ENCODE results near the gene FAM13B.
"Not testable (repeated sequence)": the region's sequence is repeated elsewhere in the genome, so short reads cannot be mapped to it uniquely, and the experiment has no call there.

Gene FAM13B

DNA sequence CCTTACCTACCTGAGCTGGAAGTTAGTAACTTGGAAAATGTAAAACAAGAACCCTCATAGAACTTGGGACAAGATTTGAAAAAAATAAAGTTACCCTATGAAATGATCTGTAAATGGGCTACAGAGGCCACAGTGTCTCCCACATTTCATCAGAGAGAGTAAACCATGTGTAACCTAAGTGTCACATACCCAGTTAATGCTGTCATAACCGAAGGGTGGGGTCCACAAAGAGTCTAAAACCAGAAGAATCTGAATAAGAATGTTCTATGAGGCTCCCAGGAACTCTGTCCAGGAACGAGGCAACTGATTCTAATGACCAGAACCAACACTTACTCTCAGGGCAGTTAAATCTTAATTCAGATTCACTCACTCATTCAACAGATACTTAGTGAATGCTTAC is 1.0 kb upstream of the FAM13B start:
- no CpG with 5 or more reads among the region's 2 CpGs for WGBS (ENCODE audit: insufficient coverage, insufficient read length)
- peak overlapping the region; percentile 90; the same call in 1 of the 2 replicates for H3K4me3 ChIP-seq (ENCODE audit: low read length)
- no peaks in the 10 kb centered on the region for H3K9me3 ChIP-seq (ENCODE audit: control insufficient read depth, insufficient read depth, low read length)
- no peaks in the 10 kb centered on the region for H3K36me3 ChIP-seq (ENCODE audit: control insufficient read depth, insufficient read depth, low read length)
- 0 out of 2 replicates have a peak, but pooled peaks cover 1% of the 10 kb centered on the region for H3K4me1 ChIP-seq (ENCODE audit: control insufficient read depth, insufficient read depth, low read length)
- no peaks in the 10 kb centered on the region for H3K27me3 ChIP-seq (ENCODE audit: control insufficient read depth, insufficient read depth, low read length)
- no peak for DNase-seq (ENCODE audit: low read depth, low spot score)
- H3K27ac ChIP-seq (ENCODE audit: low read length) = no peak overlapping the region

GRCh38 chr5:138033386-138033808 is 518 bp upstream of the FAM13B start:
- Histone ChIP-seq H3K9me3 (ENCODE audit: control insufficient read depth, insufficient read depth, low read length) (no peaks in the 10 kb centered on the region), H3K4me3 (ENCODE audit: low read length) (peak overlapping the region; percentile 90), H3K27ac (ENCODE audit: low read length) (no peak overlapping the region), H3K36me3 (ENCODE audit: control insufficient read depth, insufficient read depth, low read length) (no peaks in the 10 kb centered on the region), H3K4me1 (ENCODE audit: control insufficient read depth, insufficient read depth, low read length) (0 out of 2 replicates have a peak, but pooled peaks cover 1% of the 10 kb centered on the region), H3K27me3 (ENCODE audit: control insufficient read depth, insufficient read depth, low read length) (no peaks in the 10 kb centered on the region)
- no peak for DNase-seq (ENCODE audit: low read depth, low spot score)
- no CpG with 5 or more reads among the region's 15 CpGs for WGBS (ENCODE audit: insufficient coverage, insufficient read length)

- no CpG with 5 or more reads among the region's 24 CpGs for WGBS (ENCODE audit: insufficient coverage, insufficient read length)
- Histone ChIP-seq H3K4me1 (ENCODE audit: control insufficient read depth, insufficient read depth, low read length) (0 out of 2 replicates have a peak, but pooled peaks cover 1% of the 10 kb centered on the region), H3K9me3 (ENCODE audit: control insufficient read depth, insufficient read depth, low read length) (no peaks in the 10 kb centered on the region), H3K36me3 (ENCODE audit: control insufficient read depth, insufficient read depth, low read length) (no peaks in the 10 kb centered on the region), H3K27me3 (ENCODE audit: control insufficient read depth, insufficient read depth, low read length) (no peaks in the 10 kb centered on the region), H3K4me3 (ENCODE audit: low read length) (peak overlapping the region; percentile 90), H3K27ac (ENCODE audit: low read length) (no peak overlapping the region)
- no peak for DNase-seq (ENCODE audit: low read depth, low spot score)
Measured at GRCh38 chr5:138032028-138032571, 779 bp downstream of the FAM13B start.

GRCh38 chr5:138029944-138030343 is 2.9 kb downstream of the FAM13B start:
- Histone ChIP-seq H3K27ac (ENCODE audit: low read length) (no peak overlapping the region), H3K4me3 (ENCODE audit: low read length) (no peak overlapping the region), H3K36me3 (ENCODE audit: control insufficient read depth, insufficient read depth, low read length) (no peaks in the 10 kb centered on the region), H3K27me3 (ENCODE audit: control insufficient read depth, insufficient read depth, low read length) (no peaks in the 10 kb centered on the region), H3K4me1 (ENCODE audit: control insufficient read depth, insufficient read depth, low read length) (0 out of 2 replicates have a peak, but pooled peaks cover 1% of the 10 kb centered on the region), H3K9me3 (ENCODE audit: control insufficient read depth, insufficient read depth, low read length) (no peaks in the 10 kb centered on the region)
- no peak for DNase-seq (ENCODE audit: low read depth, low spot score)
- no CpG with 5 or more reads among the region's 2 CpGs for WGBS (ENCODE audit: insufficient coverage, insufficient read length)

GRCh38 chr5:138029501-138029900 is 3.4 kb downstream of the FAM13B start:
- Histone ChIP-seq H3K27me3 (ENCODE audit: control insufficient read depth, insufficient read depth, low read length) (no peaks in the 10 kb centered on the region), H3K36me3 (ENCODE audit: control insufficient read depth, insufficient read depth, low read length) (no peaks in the 10 kb centered on the region), H3K4me3 (ENCODE audit: low read length) (no peak overlapping the region), H3K9me3 (ENCODE audit: control insufficient read depth, insufficient read depth, low read length) (no peaks in the 10 kb centered on the region), H3K4me1 (ENCODE audit: control insufficient read depth, insufficient read depth, low read length) (0 out of 2 replicates have a peak, but pooled peaks cover 1% of the 10 kb centered on the region), H3K27ac (ENCODE audit: low read length) (no peak overlapping the region)
- WGBS (ENCODE audit: insufficient coverage, insufficient read length) = no CpG with 5 or more reads among the region's 2 CpGs
- no peak for DNase-seq (ENCODE audit: low read depth, low spot score)

DNA sequence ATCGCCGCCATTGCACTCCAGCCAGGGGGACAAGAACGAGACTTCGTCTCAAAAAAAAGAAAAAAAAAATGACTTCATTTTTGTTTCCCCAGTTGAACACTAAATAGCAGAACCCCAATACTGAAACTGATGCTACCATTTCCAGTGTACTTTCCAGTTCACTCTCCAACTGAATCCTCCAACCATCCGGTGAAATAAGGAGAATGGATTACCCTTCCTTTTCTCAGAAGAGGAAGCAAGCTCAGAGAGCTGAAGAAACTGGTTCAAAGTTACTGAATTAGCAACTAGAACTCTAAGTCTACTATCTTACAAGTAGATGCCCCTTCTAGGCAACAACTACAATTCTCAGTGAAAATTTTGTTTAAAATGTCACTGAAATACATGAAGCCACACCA is 3.9 kb downstream of the FAM13B start:
- WGBS (ENCODE audit: insufficient coverage, insufficient read length) = no CpG with 5 or more reads among the region's 5 CpGs
- Histone ChIP-seq H3K9me3 (ENCODE audit: control insufficient read depth, insufficient read depth, low read length) (no peaks in the 10 kb centered on the region), H3K27me3 (ENCODE audit: control insufficient read depth, insufficient read depth, low read length) (no peaks in the 10 kb centered on the region), H3K27ac (ENCODE audit: low read length) (no peak overlapping the region), H3K4me3 (ENCODE audit: low read length) (no peak overlapping the region), H3K4me1 (ENCODE audit: control insufficient read depth, insufficient read depth, low read length) (0 out of 2 replicates have a peak, but pooled peaks cover 1% of the 10 kb centered on the region), H3K36me3 (ENCODE audit: control insufficient read depth, insufficient read depth, low read length) (no peaks in the 10 kb centered on the region)
- DNase-seq (ENCODE audit: low read depth, low spot score) = no peak

DNA sequence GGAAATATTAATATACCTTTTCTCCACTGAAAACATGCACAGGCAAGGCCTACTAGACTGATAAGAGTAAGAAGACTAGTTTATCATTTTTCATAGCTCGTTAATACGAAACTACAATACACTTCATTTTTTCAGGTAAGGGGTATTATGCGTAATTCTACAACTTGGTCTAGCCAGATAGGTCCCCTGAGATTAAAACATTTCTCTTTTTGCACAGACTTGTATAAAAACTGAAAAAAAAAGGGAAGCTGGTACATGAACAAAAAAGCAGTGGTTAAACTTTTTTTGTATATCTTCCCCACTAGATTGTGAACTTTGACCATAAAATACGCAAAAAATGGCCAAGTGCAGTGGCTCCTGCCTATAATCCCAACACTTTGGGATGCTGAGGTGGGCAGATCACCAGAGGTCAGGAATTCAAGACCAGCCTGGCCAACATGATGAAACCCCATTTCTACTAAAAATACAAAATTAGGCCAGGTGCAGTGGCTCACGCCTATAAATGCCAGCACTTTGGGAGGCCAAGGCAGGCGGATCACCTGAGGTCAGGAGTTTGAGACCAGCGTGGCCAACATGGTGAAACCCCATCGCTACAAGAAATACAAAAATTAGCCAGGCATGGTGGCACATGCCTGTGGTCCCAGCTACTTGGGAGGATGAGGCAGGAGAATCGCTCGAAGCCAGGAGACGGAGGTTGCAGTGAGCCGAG is 4.5 kb downstream of the FAM13B start:
- not testable (repeated sequence) for H3K36me3 ChIP-seq (ENCODE audit: control insufficient read depth, insufficient read depth, low read length); H3K4me1 ChIP-seq (ENCODE audit: control insufficient read depth, insufficient read depth, low read length); DNase-seq (ENCODE audit: low read depth, low spot score); H3K27ac ChIP-seq (ENCODE audit: low read length); H3K4me3 ChIP-seq (ENCODE audit: low read length); H3K27me3 ChIP-seq (ENCODE audit: control insufficient read depth, insufficient read depth, low read length); H3K9me3 ChIP-seq (ENCODE audit: control insufficient read depth, insufficient read depth, low read length)
- no CpG with 5 or more reads among the region's 12 CpGs for WGBS (ENCODE audit: insufficient coverage, insufficient read length)

- WGBS (ENCODE audit: insufficient coverage, insufficient read length) = no CpG with 5 or more reads among the region's 9 CpGs
- not testable (repeated sequence) for H3K36me3 ChIP-seq (ENCODE audit: control insufficient read depth, insufficient read depth, low read length)
Measured at GRCh38 chr5:138026793-138027192, 6.1 kb downstream of the FAM13B start.

GRCh38 chr5:138025285-138025684 is 7.6 kb downstream of the FAM13B start:
- Histone ChIP-seq H3K4me1 (ENCODE audit: control insufficient read depth, insufficient read depth, low read length) (no peaks in the 10 kb centered on the region), H3K4me3 (ENCODE audit: low read length) (no peak overlapping the region), H3K27ac (ENCODE audit: low read length) (no peak overlapping the region), H3K27me3 (ENCODE audit: control insufficient read depth, insufficient read depth, low read length) (no peaks in the 10 kb centered on the region), H3K36me3 (ENCODE audit: control insufficient read depth, insufficient read depth, low read length) (no peaks in the 10 kb centered on the region), H3K9me3 (ENCODE audit: control insufficient read depth, insufficient read depth, low read length) (no peaks in the 10 kb centered on the region)
- DNase-seq (ENCODE audit: low read depth, low spot score) = no peak
- WGBS (ENCODE audit: insufficient coverage, insufficient read length) = no CpG with 5 or more reads among the region's 1 CpG

More at GRCh38 chr5:138026793-138027192, 6.1 kb downstream of the FAM13B start:
- not testable (repeated sequence) for H3K4me3 ChIP-seq (ENCODE audit: low read length); H3K27ac ChIP-seq (ENCODE audit: low read length); H3K27me3 ChIP-seq (ENCODE audit: control insufficient read depth, insufficient read depth, low read length); H3K9me3 ChIP-seq (ENCODE audit: control insufficient read depth, insufficient read depth, low read length); DNase-seq (ENCODE audit: low read depth, low spot score); H3K4me1 ChIP-seq (ENCODE audit: control insufficient read depth, insufficient read depth, low read length)

GRCh38 chr5:138024117-138024516 is 8.8 kb downstream of the FAM13B start:
- Histone ChIP-seq H3K36me3 (ENCODE audit: control insufficient read depth, insufficient read depth, low read length) (no peaks in the 10 kb centered on the region), H3K4me3 (ENCODE audit: low read length) (no peak overlapping the region), H3K27me3 (ENCODE audit: control insufficient read depth, insufficient read depth, low read length) (no peaks in the 10 kb centered on the region), H3K9me3 (ENCODE audit: control insufficient read depth, insufficient read depth, low read length) (no peaks in the 10 kb centered on the region), H3K27ac (ENCODE audit: low read length) (no peak overlapping the region), H3K4me1 (ENCODE audit: control insufficient read depth, insufficient read depth, low read length) (no peaks in the 10 kb centered on the region)
- DNase-seq (ENCODE audit: low read depth, low spot score) = no peak

GRCh38 chr5:138022912-138023311 is 10.0 kb downstream of the FAM13B start:
- no peaks in the 10 kb centered on the region for H3K9me3 ChIP-seq (ENCODE audit: control insufficient read depth, insufficient read depth, low read length)
- no peaks in the 10 kb centered on the region for H3K27me3 ChIP-seq (ENCODE audit: control insufficient read depth, insufficient read depth, low read length)
- no peaks in the 10 kb centered on the region for H3K4me1 ChIP-seq (ENCODE audit: control insufficient read depth, insufficient read depth, low read length)
- no peak overlapping the region for H3K4me3 ChIP-seq (ENCODE audit: low read length)
- no CpG with 5 or more reads among the region's 3 CpGs for WGBS (ENCODE audit: insufficient coverage, insufficient read length)
- no peaks in the 10 kb centered on the region for H3K36me3 ChIP-seq (ENCODE audit: control insufficient read depth, insufficient read depth, low read length)
- H3K27ac ChIP-seq (ENCODE audit: low read length) = no peak overlapping the region
- DNase-seq (ENCODE audit: low read depth, low spot score) = no peak

Data from iPS DF 6.9 (cell line).